Measurements from ENCODE around the gene FOXM1. TPM values are rescaled to one million over a fixed set of nuclear protein-coding genes. Genes with fewer than 3 reads are reported as not detected.

FOXM1 gene
- total RNA-seq, 2 experiments from 2014 or later: 73.9 to 86.9 TPM

DNA sequence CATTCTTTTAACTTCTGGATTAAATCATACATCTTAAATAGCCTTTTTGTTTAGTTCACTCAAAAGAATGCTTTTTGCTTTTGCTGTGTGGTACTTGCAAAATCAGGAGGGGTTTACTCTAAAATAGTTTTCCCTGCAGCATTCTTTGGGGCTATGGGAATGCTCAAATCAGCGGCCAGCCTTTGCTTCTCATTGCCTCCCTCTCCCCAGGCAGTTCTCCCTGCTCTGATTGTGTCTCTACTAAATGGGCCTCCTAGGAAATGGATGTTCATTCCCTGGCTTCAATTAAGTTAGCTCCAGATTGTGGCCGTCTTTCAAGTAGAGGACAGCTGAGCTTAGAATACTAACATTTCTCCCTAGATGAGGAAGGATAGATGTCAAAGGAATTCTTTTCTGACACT lies 18.1 kb upstream of the FOXM1 start:
- H3K4me1 Mint-ChIP-seq: peaks cover 14% of the 10 kb centered on the region
- no peak overlapping the region for H3K4me3 Mint-ChIP-seq
- no peaks in the 10 kb centered on the region for H3K27me3 Mint-ChIP-seq
- no peak for DNase-seq
- POLR2A ChIA-PET: no interaction called here
- no peak overlapping the region for H3K27ac Mint-ChIP-seq
- no peak for ATAC-seq (ENCODE audit: low read depth)
- H3K36me3 Mint-ChIP-seq: no peaks in the 10 kb centered on the region
- no peaks in the 10 kb centered on the region for H3K9me3 Mint-ChIP-seq

DNA sequence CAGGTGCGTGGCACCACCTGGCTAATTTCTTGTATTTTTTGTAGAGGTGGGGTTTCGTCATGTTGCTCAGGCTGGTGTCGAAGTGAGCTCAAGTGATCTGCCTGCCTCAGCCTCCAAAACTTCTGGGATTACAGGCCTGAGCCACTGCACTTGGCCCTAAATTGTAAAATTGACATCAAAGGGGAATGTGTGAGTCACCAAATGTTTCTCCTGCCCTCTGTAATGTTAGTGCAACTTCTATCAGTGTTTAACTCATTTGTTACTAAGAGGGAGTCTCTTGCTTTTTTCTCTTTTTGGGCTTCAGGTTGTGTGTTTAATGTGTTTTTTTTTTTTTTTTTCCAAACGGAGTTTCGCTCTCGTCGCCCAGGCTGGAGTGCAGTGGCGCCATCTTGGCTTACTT lies 16.0 kb upstream of the FOXM1 start:
- Mint-ChIP-seq H3K27me3 (no peaks in the 10 kb centered on the region), H3K9me3 (no peaks in the 10 kb centered on the region), H3K27ac (no peak overlapping the region), H3K4me3 (no peak overlapping the region), H3K4me1 (peaks cover 22% of the 10 kb centered on the region), H3K36me3 (peaks cover 5% of the 10 kb centered on the region)
- ATAC-seq (ENCODE audit: low read depth) (no peak), DNase-seq (no peak)
- POLR2A ChIA-PET: no interaction called here

DNA sequence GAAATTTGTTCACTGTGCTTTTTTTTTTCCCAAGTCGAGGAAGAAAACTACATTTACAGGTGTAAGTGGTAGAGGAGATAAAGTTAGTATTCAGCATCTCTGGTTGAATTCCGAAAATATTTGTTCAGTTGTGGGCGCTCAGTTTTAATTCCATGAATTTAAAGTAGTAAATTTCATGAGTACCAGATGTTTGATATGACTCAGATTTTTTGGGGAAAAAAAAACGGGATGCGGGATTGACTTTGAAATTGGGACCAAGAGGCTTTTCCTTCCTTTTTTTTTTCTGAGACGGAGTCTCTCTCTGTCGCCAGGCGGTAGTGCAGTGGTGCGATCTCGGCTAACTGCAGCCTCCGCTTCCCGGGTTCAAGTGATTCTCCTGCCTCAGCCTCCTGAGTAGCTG lies 15.3 kb upstream of the FOXM1 start:
- peak overlapping the region; percentile 28 for H3K4me3 Mint-ChIP-seq
- no peaks in the 10 kb centered on the region for H3K9me3 Mint-ChIP-seq
- no peak for ATAC-seq (ENCODE audit: low read depth)
- H3K27me3 Mint-ChIP-seq: no peaks in the 10 kb centered on the region
- H3K36me3 Mint-ChIP-seq: peaks cover 8% of the 10 kb centered on the region
- DNase-seq: no peak
- H3K27ac Mint-ChIP-seq: no peak overlapping the region
- H3K4me1 Mint-ChIP-seq: peaks cover 24% of the 10 kb centered on the region
- POLR2A ChIA-PET: no interaction called here

DNA sequence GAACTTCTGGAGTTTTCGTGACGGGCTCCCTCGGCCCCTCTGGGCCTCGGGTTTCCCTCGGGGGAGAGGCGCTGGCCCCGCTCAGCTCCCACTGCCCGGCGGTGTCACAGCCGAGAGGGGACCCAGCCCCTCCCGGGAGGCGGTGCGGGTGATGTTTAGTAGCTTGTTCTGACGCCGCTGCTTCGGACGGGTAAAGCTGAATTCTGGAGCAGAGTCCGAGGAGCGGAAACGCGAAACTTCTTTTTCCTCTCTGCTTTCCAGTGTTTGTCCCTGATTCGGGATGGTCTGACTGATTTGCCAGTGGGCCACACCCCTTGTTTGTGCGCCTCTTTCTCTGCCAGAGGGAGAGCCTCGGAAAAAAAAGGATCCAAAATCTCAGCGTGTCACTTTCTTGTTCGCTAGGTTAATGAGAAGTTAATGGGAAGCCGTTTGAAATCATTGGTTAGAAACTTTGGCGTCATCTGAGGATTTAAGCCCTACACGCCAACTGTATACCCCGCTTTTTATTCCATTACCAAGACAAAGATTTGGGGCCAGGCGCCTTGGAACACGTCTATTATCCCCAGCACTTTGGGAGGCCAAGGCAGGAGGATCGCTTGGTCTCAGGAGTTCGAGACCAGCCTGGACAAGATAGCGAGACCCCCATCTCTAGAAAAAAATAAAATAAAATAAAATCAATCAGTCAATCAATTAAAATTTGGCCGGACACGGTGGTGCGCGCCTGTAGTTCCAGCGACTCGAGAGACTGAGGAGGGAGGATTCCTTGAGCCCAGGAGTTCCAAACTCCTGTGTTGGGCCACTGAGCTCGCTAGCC lies 14.5 kb upstream of the FOXM1 start:
- Mint-ChIP-seq H3K9me3 (no peaks in the 10 kb centered on the region), H3K4me1 (peaks cover 24% of the 10 kb centered on the region), H3K27ac (no peak overlapping the region), H3K36me3 (peaks cover 8% of the 10 kb centered on the region), H3K4me3 (peak overlapping the region; percentile 96), H3K27me3 (no peaks in the 10 kb centered on the region)
- DNase-seq (no peak), ATAC-seq (ENCODE audit: low read depth) (peak; percentile 6)
- POLR2A ChIA-PET: interaction anchor here (0.6 to 2.1 kb wide), 5 partner anchors 12 to 91 kb away, joined by 3 to 18 read pairs (median 3); partner anchors contain the start of genes FOXM1 and RHNO1

DNA sequence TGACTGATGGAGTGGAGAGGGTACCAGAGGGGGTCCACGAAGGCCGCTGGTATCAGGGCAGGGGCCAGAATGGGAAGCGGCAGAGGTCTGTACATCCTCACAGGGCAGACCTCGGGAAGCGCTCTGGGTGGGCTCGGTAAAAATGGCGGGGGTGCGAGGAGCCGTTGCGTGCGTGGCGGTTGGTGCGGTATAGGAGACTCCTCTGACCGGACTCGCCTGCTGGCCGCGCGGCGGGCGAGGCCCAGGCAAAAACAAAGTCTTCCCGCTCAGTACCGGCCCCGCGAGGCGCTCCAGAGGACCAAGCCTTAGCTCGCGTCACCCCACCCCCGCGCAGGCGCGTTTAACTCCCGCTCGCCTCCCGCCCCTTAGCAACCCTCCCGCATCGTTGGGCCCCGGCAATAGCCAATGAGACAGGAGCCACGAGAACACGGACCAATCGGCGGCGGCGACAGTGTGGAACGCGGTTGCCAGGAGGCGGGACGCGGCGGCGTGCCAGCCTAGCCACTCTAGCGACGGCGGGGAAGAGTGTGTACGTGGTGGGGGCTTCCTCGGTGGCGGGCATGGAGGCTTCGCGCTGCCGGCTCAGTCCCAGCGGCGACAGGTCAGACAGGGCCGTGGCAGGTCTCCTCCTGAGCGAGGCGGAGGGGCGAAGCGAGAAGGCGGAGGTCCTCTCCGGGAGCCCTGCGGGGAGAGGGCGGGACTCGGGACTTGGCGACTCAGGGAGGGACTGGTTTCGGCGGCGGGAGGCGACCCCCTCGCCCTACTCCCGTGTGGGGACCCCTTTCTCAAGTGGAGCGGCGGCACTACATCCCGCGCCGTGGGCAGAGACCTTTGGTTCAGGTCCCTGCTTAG lies 13.6 kb upstream of the FOXM1 start, which contains the start of gene TULP3:
Gene TULP3 (plus strand): TSS at position 504 of the 852 bp plus-strand sequence. CDS start 57 bp downstream, at position 561.
- POLR2A ChIA-PET: interaction anchor here (0.8 to 2.1 kb wide), 7 partner anchors 11 to 200 kb away, joined by 3 to 18 read pairs (median 3); partner anchors contain the start of genes FOXM1 and RHNO1
- peaks cover 24% of the 10 kb centered on the region for H3K4me1 Mint-ChIP-seq
- no peaks in the 10 kb centered on the region for H3K27me3 Mint-ChIP-seq
- H3K36me3 Mint-ChIP-seq: peaks cover 8% of the 10 kb centered on the region
- peak within 1 kb of the TSS; percentile 83 for H3K27ac Mint-ChIP-seq
- DNase-seq (peak; percentile 95), ATAC-seq (ENCODE audit: low read depth) (peak; percentile 98)
- H3K9me3 Mint-ChIP-seq: no peaks in the 10 kb centered on the region
- H3K4me3 Mint-ChIP-seq: peak within 1 kb of the TSS; percentile 96

DNA sequence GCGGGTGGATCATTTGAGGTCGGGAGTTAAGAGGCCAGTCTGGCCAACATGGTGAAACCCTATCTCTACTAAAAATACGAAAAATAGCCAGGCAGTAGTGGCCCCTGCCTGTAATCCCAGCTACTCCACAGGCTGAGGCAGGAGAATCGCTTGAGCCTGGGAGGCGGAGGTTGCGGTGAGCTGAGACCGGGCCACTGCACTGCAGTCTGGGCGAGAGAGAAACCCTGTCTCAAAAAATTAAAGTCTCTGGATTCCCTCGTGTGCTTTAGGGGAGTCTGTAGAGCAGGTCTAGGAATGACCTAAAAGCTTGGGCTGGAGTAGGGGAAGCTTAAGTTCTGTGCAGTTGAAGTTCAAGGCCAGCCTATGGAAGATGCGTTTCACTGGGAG lies 13.0 kb upstream of the FOXM1 start:
- ATAC-seq (ENCODE audit: low read depth): no peak

DNA sequence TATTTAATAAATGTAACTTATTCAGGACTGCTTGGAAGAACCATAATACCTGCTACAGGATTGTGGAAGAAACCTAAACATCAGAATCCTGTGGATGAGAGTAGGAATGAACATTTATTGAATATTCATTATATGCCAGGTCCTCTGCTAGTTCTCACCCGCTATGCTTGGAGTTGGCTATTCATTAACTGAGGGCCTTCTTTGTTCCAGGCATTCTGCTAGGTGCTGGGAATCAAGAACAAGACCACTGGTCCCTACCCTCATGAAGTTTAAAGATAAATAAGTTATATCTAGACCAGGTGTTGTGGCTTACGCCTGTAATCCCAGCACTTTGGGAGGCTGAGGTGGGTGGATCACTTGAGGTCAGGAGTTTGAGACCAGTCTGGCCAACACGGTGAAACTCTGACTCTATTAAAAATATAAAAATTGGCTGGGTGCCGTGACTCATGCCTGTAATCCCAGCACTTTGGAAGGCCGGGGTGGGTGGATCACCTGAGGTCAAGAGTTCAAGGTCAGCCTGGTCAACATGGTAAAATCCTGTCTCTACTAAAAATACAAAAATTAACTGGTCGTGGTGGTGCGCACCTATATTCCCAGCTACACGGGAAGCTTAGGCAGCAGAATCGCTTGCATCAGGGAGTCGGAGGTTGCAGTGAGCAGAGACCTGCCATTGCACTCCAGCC lies 9.9 kb upstream of the FOXM1 start:
- peaks cover 31% of the 10 kb centered on the region for H3K4me1 Mint-ChIP-seq
- no peaks in the 10 kb centered on the region for H3K27me3 Mint-ChIP-seq
- DNase-seq (no peak), ATAC-seq (ENCODE audit: low read depth) (no peak)
- POLR2A ChIA-PET: interaction anchor here (1.2 to 1.4 kb wide), 2 partner anchors 9 to 10 kb away, joined by 5 to 7 read pairs; partner anchors contain the start of genes FOXM1 and RHNO1
- H3K36me3 Mint-ChIP-seq: peaks cover 17% of the 10 kb centered on the region
- no peaks in the 10 kb centered on the region for H3K9me3 Mint-ChIP-seq
- no peak overlapping the region for H3K27ac Mint-ChIP-seq
- H3K4me3 Mint-ChIP-seq: no peak overlapping the region

More for the DNA sequence above, 13.0 kb upstream of the FOXM1 start:
- no peak for DNase-seq
- Mint-ChIP-seq H3K9me3 (no peaks in the 10 kb centered on the region), H3K4me1 (peaks cover 27% of the 10 kb centered on the region), H3K27ac (peak overlapping the region; percentile 83), H3K36me3 (peaks cover 10% of the 10 kb centered on the region), H3K4me3 (peak overlapping the region; percentile 96), H3K27me3 (no peaks in the 10 kb centered on the region)
- POLR2A ChIA-PET: interaction anchor here (0.9 to 2.1 kb wide), 4 partner anchors 10 to 199 kb away, joined by 3 to 18 read pairs (median 8); partner anchors contain the start of genes FOXM1 and RHNO1

DNA sequence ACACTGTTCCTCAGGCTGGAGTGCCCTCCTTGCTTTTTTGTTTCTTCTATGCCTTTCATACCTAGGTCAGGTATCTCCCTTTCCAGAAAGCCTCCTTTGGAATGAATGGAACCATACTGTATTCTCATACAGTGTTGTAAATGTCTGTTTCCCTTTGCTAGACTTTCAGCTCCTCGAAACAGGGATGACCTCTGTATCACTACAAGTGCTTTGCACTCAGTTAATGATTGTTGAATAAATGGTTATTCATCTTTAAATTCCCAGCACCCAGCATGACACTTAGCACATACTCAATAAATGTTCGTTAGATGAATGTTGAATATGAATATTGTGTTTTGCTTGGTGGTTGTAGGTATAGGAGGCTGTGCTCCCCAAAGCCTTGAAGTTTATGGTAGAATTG lies 7.8 kb upstream of the FOXM1 start:
- DNase-seq (no peak), ATAC-seq (ENCODE audit: low read depth) (no peak)
- POLR2A ChIA-PET: interaction anchor here (0.7 to 1.2 kb wide), 2 partner anchors 8 to 1762 kb away, joined by 5 to 7 read pairs; partner anchors contain the start of genes FOXM1 and RHNO1
- Mint-ChIP-seq H3K27me3 (no peaks in the 10 kb centered on the region), H3K4me3 (no peak overlapping the region), H3K36me3 (peaks cover 25% of the 10 kb centered on the region), H3K9me3 (no peaks in the 10 kb centered on the region), H3K27ac (no peak overlapping the region), H3K4me1 (peaks cover 26% of the 10 kb centered on the region)

DNA sequence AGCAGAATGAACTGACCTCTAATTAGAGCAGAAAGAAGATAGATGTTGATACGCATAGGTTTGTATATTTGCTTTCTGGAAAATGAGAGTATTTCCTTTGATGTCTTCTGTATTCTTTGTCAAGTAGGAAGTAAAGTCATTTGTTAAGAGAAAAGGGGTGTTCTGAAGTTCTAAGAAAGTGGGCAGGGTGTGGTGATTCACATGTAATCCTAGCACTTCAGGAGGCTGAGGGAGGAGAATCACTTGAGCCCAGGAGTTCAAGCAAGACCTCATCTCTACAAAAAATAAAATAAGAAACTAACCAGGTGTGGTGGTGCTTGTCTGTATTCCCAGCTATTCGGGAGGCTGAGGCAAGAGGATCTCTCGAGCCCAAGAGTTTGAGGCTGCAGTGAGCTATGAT lies 2.9 kb upstream of the FOXM1 start:
- H3K4me1 Mint-ChIP-seq: peaks cover 37% of the 10 kb centered on the region
- DNase-seq (no peak), ATAC-seq (ENCODE audit: low read depth) (peak; percentile 41)
- peak overlapping the region; percentile 74 for H3K4me3 Mint-ChIP-seq
- H3K9me3 Mint-ChIP-seq: no peaks in the 10 kb centered on the region
- peaks cover 33% of the 10 kb centered on the region for H3K36me3 Mint-ChIP-seq
- POLR2A ChIA-PET: interaction anchor here (1.2 to 3.4 kb wide), 2 partner anchors 11 to 25 kb away, joined by 3 to 18 read pairs; partner anchors contain the start of gene TULP3
- H3K27me3 Mint-ChIP-seq: no peaks in the 10 kb centered on the region
- peak overlapping the region; percentile 82 for H3K27ac Mint-ChIP-seq

DNA sequence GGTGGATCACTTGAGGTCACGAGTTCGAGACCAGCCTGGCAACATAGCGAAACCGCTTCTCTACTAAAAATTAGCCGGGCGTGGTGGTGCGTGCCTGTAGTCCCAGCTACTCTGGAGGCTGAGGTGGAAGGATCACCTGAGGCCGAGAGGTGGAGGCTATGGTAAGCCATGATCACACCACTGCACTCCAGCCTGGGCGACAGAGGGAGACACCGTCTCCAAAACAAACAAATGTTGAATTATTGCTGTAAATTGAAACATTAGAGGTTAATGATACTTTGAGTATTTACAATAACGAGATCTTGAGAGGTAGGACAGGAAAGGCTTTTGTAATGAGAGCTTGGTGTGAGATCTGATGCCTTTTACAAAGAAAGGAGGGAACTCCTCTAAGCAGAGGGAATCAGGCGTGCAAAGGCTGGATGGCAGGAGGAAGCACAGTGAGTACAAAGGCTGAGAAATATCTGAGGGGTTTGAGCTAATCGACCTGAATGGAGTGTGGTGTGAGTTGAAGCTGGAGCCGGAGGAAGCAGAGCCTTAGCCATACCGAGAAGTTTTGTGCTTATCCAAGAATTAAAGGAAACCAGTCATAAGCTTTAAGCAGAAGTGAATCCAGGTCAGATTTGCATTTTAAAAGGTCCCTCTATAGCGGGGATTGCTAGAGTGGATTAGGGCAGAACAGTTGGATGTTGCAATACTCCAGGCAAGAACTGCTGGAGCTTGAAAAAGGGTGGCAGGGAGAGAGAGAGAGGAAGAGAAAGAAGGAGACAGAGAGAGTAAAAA lies 1.2 kb upstream of the FOXM1 start:
- H3K9me3 Mint-ChIP-seq: no peaks in the 10 kb centered on the region
- peak overlapping the region; percentile 96 for H3K27ac Mint-ChIP-seq
- H3K36me3 Mint-ChIP-seq: peaks cover 34% of the 10 kb centered on the region
- H3K4me1 Mint-ChIP-seq: peaks cover 32% of the 10 kb centered on the region
- POLR2A ChIA-PET: interaction anchor here (1.0 to 3.4 kb wide), 6 partner anchors 7 to 83 kb away, joined by 3 to 18 read pairs (median 10); partner anchors contain the start of genes FKBP4 and TULP3
- DNase-seq (no peak), ATAC-seq (ENCODE audit: low read depth) (no peak)
- peak overlapping the region; percentile 98 for H3K4me3 Mint-ChIP-seq
- no peaks in the 10 kb centered on the region for H3K27me3 Mint-ChIP-seq

DNA sequence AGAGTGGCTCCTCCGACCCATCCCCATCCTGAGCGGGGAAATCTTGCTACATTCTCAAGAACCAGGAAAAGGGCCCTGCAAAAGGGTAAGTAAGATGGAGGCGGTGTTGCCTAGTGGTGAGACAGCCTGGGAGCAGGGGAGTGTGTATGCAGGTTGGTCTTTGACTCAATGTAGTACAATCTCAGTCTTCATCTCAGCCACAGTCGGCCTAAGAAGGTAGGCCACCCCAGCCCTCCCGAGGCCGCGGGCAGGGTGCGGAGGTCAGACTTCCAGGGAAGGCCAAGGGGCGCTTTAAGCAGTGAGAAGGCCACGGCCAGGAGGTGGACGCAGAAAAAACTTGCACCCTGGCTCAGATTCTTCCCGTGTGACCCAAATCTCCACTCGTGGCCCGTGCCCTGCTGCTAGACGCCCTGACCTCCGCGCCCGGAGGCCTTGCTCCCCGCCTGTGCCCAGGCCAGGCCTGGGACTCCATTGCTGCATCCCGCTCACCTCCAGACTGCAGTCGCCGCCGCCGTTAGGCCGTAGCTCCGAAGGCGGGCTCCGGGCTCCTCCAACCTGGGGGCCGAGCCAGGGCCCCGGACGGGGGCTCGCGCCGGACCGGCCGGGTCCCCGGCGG lies 435 bp downstream of the FOXM1 start:
- H3K36me3 Mint-ChIP-seq: peaks cover 37% of the 10 kb centered on the region
- H3K27me3 Mint-ChIP-seq: no peaks in the 10 kb centered on the region
- POLR2A ChIA-PET: interaction anchor here (0.8 to 2.3 kb wide), 13 partner anchors 9 to 185 kb away, joined by 3 to 12 read pairs (median 5); partner anchors contain the start of genes FKBP4 and TULP3
- peak overlapping the region; percentile 97 for H3K4me3 Mint-ChIP-seq
- no peak for DNase-seq
- peaks cover 28% of the 10 kb centered on the region for H3K4me1 Mint-ChIP-seq
- peak; percentile 64 for ATAC-seq (ENCODE audit: low read depth)
- peak overlapping the region; percentile 90 for H3K27ac Mint-ChIP-seq
- H3K9me3 Mint-ChIP-seq: no peaks in the 10 kb centered on the region

Data from activated naive CD8-positive, alpha-beta T cell treated with anti-CD3 and anti-CD28 coated beads, Interleukin-2, amount 10 ng/mL, durations not matched to agents 7 days and 5 days (primary cell).